Measurements from ENCODE around the gene GALNT18. TPM values are rescaled to one million over a fixed set of nuclear protein-coding genes. Genes with fewer than 3 reads are reported as not detected.

Gene GALNT18
- total RNA-seq, 2 experiments from 2014 or later: 2.4 to 2.7 TPM

- Mint-ChIP-seq H3K27me3 (no peaks in the 10 kb centered on the region), H3K36me3 (no peaks in the 10 kb centered on the region), H3K9me3 (no peaks in the 10 kb centered on the region), H3K27ac (no peak overlapping the region), H3K4me3 (no peak overlapping the region), H3K4me1 (ENCODE audit: low read depth) (no peaks in the 10 kb centered on the region)
- intact Hi-C loops (cut with micrococcal nuclease): no loop called here
- ChIA-PET POLR2A (no interaction called here), CTCF (no interaction called here)
- DNase-seq: no peak
These were observed 240.9 kb downstream of the GALNT18 start for GRCh38 chr11:11380883-11381282.

GRCh38 chr11:11380340-11380739 lies 241.5 kb downstream of the GALNT18 start:
- H3K27me3 Mint-ChIP-seq: no peaks in the 10 kb centered on the region
- no peaks in the 10 kb centered on the region for H3K36me3 Mint-ChIP-seq
- H3K9me3 Mint-ChIP-seq: no peaks in the 10 kb centered on the region
- ChIA-PET POLR2A (no interaction called here), CTCF (no interaction called here)
- no peak overlapping the region for H3K4me3 Mint-ChIP-seq
- intact Hi-C loops (cut with micrococcal nuclease): no loop called here
- no peaks in the 10 kb centered on the region for H3K4me1 Mint-ChIP-seq (ENCODE audit: low read depth)
- no peak overlapping the region for H3K27ac Mint-ChIP-seq
- no peak for DNase-seq

- H3K4me3 Mint-ChIP-seq: no peak overlapping the region
- intact Hi-C loops (cut with micrococcal nuclease): no loop called here
- no peaks in the 10 kb centered on the region for H3K27me3 Mint-ChIP-seq
- ChIA-PET POLR2A (no interaction called here), CTCF (no interaction called here)
- no peak overlapping the region for H3K27ac Mint-ChIP-seq
- no peaks in the 10 kb centered on the region for H3K36me3 Mint-ChIP-seq
- no peaks in the 10 kb centered on the region for H3K4me1 Mint-ChIP-seq (ENCODE audit: low read depth)
- DNase-seq: no peak
- H3K9me3 Mint-ChIP-seq: no peaks in the 10 kb centered on the region
These were observed 242.1 kb downstream of the GALNT18 start for GRCh38 chr11:11379661-11380060.

GRCh38 chr11:11378184-11378940 lies 243.4 kb downstream of the GALNT18 start:
- H3K36me3 Mint-ChIP-seq: no peaks in the 10 kb centered on the region
- CTCF ChIA-PET: no interaction called here
- no peaks in the 10 kb centered on the region for H3K9me3 Mint-ChIP-seq
- DNase-seq: no peak
- POLR2A ChIA-PET: interaction anchor here (0.6 kb wide), 1 partner anchor 38 kb away, joined by 3 read pairs; no protein-coding TSS in a partner anchor
- no peaks in the 10 kb centered on the region for H3K4me1 Mint-ChIP-seq (ENCODE audit: low read depth)
- no peak overlapping the region for H3K4me3 Mint-ChIP-seq
- intact Hi-C loops (cut with micrococcal nuclease): no loop called here
- no peaks in the 10 kb centered on the region for H3K27me3 Mint-ChIP-seq
- H3K27ac Mint-ChIP-seq: no peak overlapping the region

- no peak overlapping the region for H3K4me3 Mint-ChIP-seq
- peaks cover 2% of the 10 kb centered on the region for H3K27me3 Mint-ChIP-seq
- H3K9me3 Mint-ChIP-seq: no peaks in the 10 kb centered on the region
- DNase-seq: no peak
- no peaks in the 10 kb centered on the region for H3K4me1 Mint-ChIP-seq (ENCODE audit: low read depth)
- ChIA-PET CTCF (no interaction called here), POLR2A (no interaction called here)
- no peaks in the 10 kb centered on the region for H3K36me3 Mint-ChIP-seq
- no peak overlapping the region for H3K27ac Mint-ChIP-seq
- intact Hi-C loops (cut with micrococcal nuclease): no loop called here
These were observed 247.3 kb downstream of the GALNT18 start for GRCh38 chr11:11374358-11375148.

- intact Hi-C loops (cut with micrococcal nuclease): no loop called here
- Mint-ChIP-seq H3K4me1 (ENCODE audit: low read depth) (no peaks in the 10 kb centered on the region), H3K27ac (no peak overlapping the region), H3K27me3 (peaks cover 2% of the 10 kb centered on the region), H3K9me3 (no peaks in the 10 kb centered on the region), H3K4me3 (no peak overlapping the region), H3K36me3 (no peaks in the 10 kb centered on the region)
- ChIA-PET POLR2A (no interaction called here), CTCF (no interaction called here)
- DNase-seq: no peak
These were observed 247.9 kb downstream of the GALNT18 start for GRCh38 chr11:11373934-11374333.

GRCh38 chr11:11372461-11372860 lies 249.3 kb downstream of the GALNT18 start:
- Mint-ChIP-seq H3K27me3 (peaks cover 3% of the 10 kb centered on the region), H3K4me1 (ENCODE audit: low read depth) (no peaks in the 10 kb centered on the region), H3K4me3 (no peak overlapping the region), H3K36me3 (no peaks in the 10 kb centered on the region), H3K9me3 (peaks cover 5% of the 10 kb centered on the region), H3K27ac (no peak overlapping the region)
- DNase-seq: no peak
- CTCF ChIA-PET: no interaction called here
- intact Hi-C loops (cut with micrococcal nuclease): no loop called here
- POLR2A ChIA-PET: no interaction called here

GRCh38 chr11:11370962-11371303 lies 250.9 kb downstream of the GALNT18 start:
- Mint-ChIP-seq H3K9me3 (peaks cover 5% of the 10 kb centered on the region), H3K4me1 (ENCODE audit: low read depth) (no peaks in the 10 kb centered on the region), H3K4me3 (no peak overlapping the region), H3K36me3 (no peaks in the 10 kb centered on the region), H3K27me3 (peaks cover 3% of the 10 kb centered on the region), H3K27ac (no peak overlapping the region)
- intact Hi-C loops (cut with micrococcal nuclease): no loop called here
- ChIA-PET POLR2A (no interaction called here), CTCF (interaction anchor here (0.6 kb wide), 2 partner anchors 115 to 183 kb away, joined by 3 to 5 read pairs; no protein-coding TSS in a partner anchor)
- no peak for DNase-seq

- no peaks in the 10 kb centered on the region for H3K36me3 Mint-ChIP-seq
- peaks cover 5% of the 10 kb centered on the region for H3K9me3 Mint-ChIP-seq
- ChIA-PET CTCF (interaction anchor here (0.6 kb wide), 2 partner anchors 115 to 184 kb away, joined by 3 to 5 read pairs; no protein-coding TSS in a partner anchor), POLR2A (no interaction called here)
- no peak overlapping the region for H3K4me3 Mint-ChIP-seq
- H3K4me1 Mint-ChIP-seq (ENCODE audit: low read depth): no peaks in the 10 kb centered on the region
- H3K27ac Mint-ChIP-seq: no peak overlapping the region
- DNase-seq: no peak
- intact Hi-C loops (cut with micrococcal nuclease): no loop called here
- peaks cover 3% of the 10 kb centered on the region for H3K27me3 Mint-ChIP-seq
These were observed 251.4 kb downstream of the GALNT18 start for GRCh38 chr11:11370255-11370961.

GRCh38 chr11:11366793-11367192 lies 255.0 kb downstream of the GALNT18 start:
- Mint-ChIP-seq H3K4me3 (no peak overlapping the region), H3K27ac (no peak overlapping the region), H3K9me3 (peaks cover 7% of the 10 kb centered on the region), H3K36me3 (no peaks in the 10 kb centered on the region), H3K4me1 (ENCODE audit: low read depth) (no peaks in the 10 kb centered on the region), H3K27me3 (peaks cover 12% of the 10 kb centered on the region)
- DNase-seq: no peak
- ChIA-PET POLR2A (no interaction called here), CTCF (no interaction called here)
- intact Hi-C loops (cut with micrococcal nuclease): no loop called here

- ChIA-PET CTCF (no interaction called here), POLR2A (no interaction called here)
- peaks cover 16% of the 10 kb centered on the region for H3K27me3 Mint-ChIP-seq
- intact Hi-C loops (cut with micrococcal nuclease): no loop called here
- H3K4me3 Mint-ChIP-seq: no peak overlapping the region
- no peak for DNase-seq
- H3K36me3 Mint-ChIP-seq: no peaks in the 10 kb centered on the region
- no peak overlapping the region for H3K27ac Mint-ChIP-seq
- H3K9me3 Mint-ChIP-seq: peaks cover 7% of the 10 kb centered on the region
- H3K4me1 Mint-ChIP-seq (ENCODE audit: low read depth): no peaks in the 10 kb centered on the region
These were observed 258.1 kb downstream of the GALNT18 start for GRCh38 chr11:11363674-11364073.

GRCh38 chr11:11359611-11360010 lies 262.2 kb downstream of the GALNT18 start:
- DNase-seq: no peak
- Mint-ChIP-seq H3K27ac (no peak overlapping the region), H3K27me3 (peaks cover 16% of the 10 kb centered on the region), H3K4me1 (ENCODE audit: low read depth) (no peaks in the 10 kb centered on the region), H3K36me3 (no peaks in the 10 kb centered on the region), H3K4me3 (no peak overlapping the region), H3K9me3 (no peaks in the 10 kb centered on the region)
- intact Hi-C loops (cut with micrococcal nuclease): no loop called here
- ChIA-PET POLR2A (no interaction called here), CTCF (no interaction called here)
